Measurements from ENCODE around the gene NACA2.

DNA sequence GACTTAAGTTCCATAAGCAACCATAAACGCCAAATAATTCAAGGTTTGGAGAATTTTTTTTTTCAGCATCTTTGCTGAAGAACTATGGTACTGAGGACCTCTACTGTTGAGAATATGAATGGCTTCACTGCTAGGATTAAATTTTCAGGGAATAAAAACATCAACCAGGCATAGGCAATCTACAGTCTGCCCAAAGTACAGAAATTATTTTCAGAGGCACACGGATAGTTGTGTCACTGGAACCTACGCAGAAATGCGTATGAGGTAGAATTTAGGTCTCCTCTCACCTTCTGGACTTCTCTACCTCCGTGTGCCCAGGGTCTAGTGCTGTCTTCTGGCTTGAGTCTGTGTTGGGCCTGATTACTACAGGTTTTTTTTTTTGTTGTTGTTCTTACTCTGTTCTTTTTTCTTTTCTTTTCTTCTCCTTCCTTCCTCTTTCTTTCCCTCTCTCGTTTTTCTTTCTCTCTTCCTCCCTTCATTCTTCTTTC is 39.7 kb downstream of the NACA2 start:
- TF ChIP-seq POLR2AphosphoS5 (IDR thresholded peaks at IDR 0.05; ENCODE audit: low read depth, low read length), result no peak
- TF ChIP-seq TAF1 (IDR thresholded peaks at IDR 0.05; ENCODE audit: borderline replicate concordance, insufficient read depth, low read length), result no peak
